GM12865 (cell line): Measurements from ENCODE around the gene RXRA.

Experiments
- DNase-seq: peaks from one replicate; pipeline ENCODE4 v3.0.0; 2010; ENCODE audit warnings: low read depth
- H3K4me3 ChIP-seq: 2 replicates; pipeline ENCODE4 v1.5.1; 2011; ENCODE audit warnings: mild to moderate bottlenecking, low read depth, low read length, control low read depth
- TF ChIP-seq, protein P1 (sequence below): IDR thresholded peaks from 2 replicates; pipeline ENCODE4 v1.5.1; 2011; ENCODE audit warnings: low read length, control low read depth, low read depth, inconsistent platforms; ENCODE audit not compliant: insufficient read depth; ENCODE audit errors: missing control alignments

The RXRA gene

GRCh38 chr9:134344068-134344799 is 18.0 kb downstream of the RXRA start:
- DNase-seq = no peak
- no peak overlapping the region for H3K4me3 ChIP-seq
- TF ChIP-seq, protein P1, sequence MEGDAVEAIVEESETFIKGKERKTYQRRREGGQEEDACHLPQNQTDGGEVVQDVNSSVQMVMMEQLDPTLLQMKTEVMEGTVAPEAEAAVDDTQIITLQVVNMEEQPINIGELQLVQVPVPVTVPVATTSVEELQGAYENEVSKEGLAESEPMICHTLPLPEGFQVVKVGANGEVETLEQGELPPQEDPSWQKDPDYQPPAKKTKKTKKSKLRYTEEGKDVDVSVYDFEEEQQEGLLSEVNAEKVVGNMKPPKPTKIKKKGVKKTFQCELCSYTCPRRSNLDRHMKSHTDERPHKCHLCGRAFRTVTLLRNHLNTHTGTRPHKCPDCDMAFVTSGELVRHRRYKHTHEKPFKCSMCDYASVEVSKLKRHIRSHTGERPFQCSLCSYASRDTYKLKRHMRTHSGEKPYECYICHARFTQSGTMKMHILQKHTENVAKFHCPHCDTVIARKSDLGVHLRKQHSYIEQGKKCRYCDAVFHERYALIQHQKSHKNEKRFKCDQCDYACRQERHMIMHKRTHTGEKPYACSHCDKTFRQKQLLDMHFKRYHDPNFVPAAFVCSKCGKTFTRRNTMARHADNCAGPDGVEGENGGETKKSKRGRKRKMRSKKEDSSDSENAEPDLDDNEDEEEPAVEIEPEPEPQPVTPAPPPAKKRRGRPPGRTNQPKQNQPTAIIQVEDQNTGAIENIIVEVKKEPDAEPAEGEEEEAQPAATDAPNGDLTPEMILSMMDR = no peak

DNA sequence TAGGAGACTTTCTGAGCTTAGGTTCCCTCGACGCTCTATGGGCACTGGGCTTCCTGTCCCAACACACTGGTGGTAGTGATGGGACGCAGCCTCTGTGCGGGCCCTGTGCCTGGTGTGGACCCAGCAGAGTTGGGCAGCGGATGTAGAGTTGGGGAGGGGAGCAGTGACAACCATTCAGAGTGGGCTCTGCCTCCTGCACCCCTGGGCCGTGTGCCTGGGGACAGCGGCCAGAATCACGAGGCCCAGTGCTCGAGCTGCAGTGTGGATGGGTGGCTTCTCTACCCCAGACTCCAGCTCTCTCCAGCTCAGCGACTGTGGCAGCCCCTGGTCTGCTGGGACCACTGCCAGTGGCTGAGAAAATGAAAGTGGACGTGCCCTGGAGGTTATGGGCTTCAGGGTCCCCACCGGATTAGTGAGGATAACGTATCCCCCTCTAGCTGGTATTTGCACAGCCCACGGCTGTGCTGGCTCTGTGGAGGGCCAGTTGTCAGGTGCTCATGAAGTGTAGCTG is 18.6 kb downstream of the RXRA start:
- DNase-seq = no peak
- TF ChIP-seq, protein P1 = no peak
- no peak overlapping the region for H3K4me3 ChIP-seq

- TF ChIP-seq, protein P1 = no peak
These were observed 19.5 kb downstream of the RXRA start for GRCh38 chr9:134345737-134346136.

GRCh38 chr9:134346151-134346550 is 19.9 kb downstream of the RXRA start:
- TF ChIP-seq, protein P1 = no peak
- H3K4me3 ChIP-seq = no peak overlapping the region
- DNase-seq = no peak

More at GRCh38 chr9:134345737-134346136, 19.5 kb downstream of the RXRA start:
- H3K4me3 ChIP-seq = no peak overlapping the region
- no peak for DNase-seq

- TF ChIP-seq, protein P1 = no peak
- no peak overlapping the region for H3K4me3 ChIP-seq
- no peak for DNase-seq
These were observed 20.8 kb downstream of the RXRA start for GRCh38 chr9:134346840-134347583.

DNA sequence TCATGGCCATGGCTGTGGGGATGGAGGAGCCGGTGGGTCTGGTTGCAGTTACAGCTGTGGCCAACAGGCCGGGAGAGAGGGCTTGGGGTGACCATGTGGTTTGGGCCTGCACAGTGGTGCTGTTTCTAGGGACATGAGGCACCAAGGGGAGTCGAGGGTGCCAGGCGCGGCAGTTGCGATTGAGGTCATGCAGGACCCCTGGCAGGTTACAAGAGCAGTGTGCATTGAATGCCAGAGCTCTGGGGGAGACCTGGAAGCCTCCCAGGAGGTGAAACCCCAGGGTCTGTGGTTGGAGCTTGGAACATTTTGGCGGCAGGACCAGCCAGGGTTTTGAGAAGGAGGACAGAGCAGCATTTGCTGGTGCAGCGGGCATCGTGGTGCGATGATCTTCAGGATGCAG is 21.7 kb downstream of the RXRA start:
- TF ChIP-seq, protein P1 = no peak
- DNase-seq = no peak
- H3K4me3 ChIP-seq = no peak overlapping the region
